H1 (cell line): ENCODE measurements around the gene TLK1. TPM values are rescaled to one million over a fixed set of nuclear protein-coding genes. Genes with fewer than 3 reads are reported as not detected.

Experiments used
- CTCF ChIA-PET: fragments of 300-600 bp; sonication (Branson Sonifier 250); formaldehyde crosslinking; loops from one replicate; lab custom pipeline; 2021; ENCODE audit not compliant: partially characterized antibody; lab: Charles Lee
- POLR2A ChIA-PET: fragments of 300-600 bp; sonication (Branson Sonifier 250); formaldehyde crosslinking; loops from one replicate; lab custom pipeline; 2021; ENCODE audit warnings: inconsistent platforms; ENCODE audit not compliant: partially characterized antibody; lab: Charles Lee
- DNase-seq, 2 experiments: peaks; one replicate each; pipeline versions ENCODE4 v3.0.0 to v3.0.0-alpha.2; 2010 to 2022; ENCODE audit warnings: low spot score in 2 of 2, low read depth in 1 of 2, mixed read lengths in 1 of 2
- FAIRE-seq: peaks from 2 replicates; lab custom pipeline; 2011; peaks lifted over from hg19 to GRCh38; lab: Jason Lieb, UNC
- H2AFZ ChIP-seq: 2 replicates; pipeline ENCODE4 v1.8.1; 2012; ENCODE audit warnings: low read length, inconsistent platforms
- H2AK5ac ChIP-seq: 2 replicates; pipeline ENCODE4 v1.6.1; 2013; ENCODE audit warnings: low read depth, low read length
- H2BK120ac ChIP-seq: replicated peaks from 2 replicates; pipeline ENCODE3; 2013; ENCODE audit warnings: low read depth, low read length, inconsistent platforms
- H2BK12ac ChIP-seq: 2 replicates; pipeline ENCODE4 v1.6.1; 2013; ENCODE audit warnings: low read depth, low read length
- H2BK15ac ChIP-seq: 2 replicates; pipeline ENCODE4 v1.6.1; 2013; ENCODE audit warnings: low read length
- H2BK20ac ChIP-seq: 2 replicates; pipeline ENCODE4 v1.6.1; 2013; ENCODE audit warnings: low read length
- H2BK5ac ChIP-seq: 2 replicates; pipeline ENCODE4 v1.6.1; 2013; ENCODE audit warnings: low read depth, low read length
- H3K14ac ChIP-seq: 2 replicates; pipeline ENCODE4 v1.6.1; 2013; ENCODE audit warnings: inconsistent platforms; ENCODE audit not compliant: insufficient read length
- H3K18ac ChIP-seq: 2 replicates; pipeline ENCODE4 v1.6.1; 2013; ENCODE audit warnings: low read length; ENCODE audit errors: extremely low read depth
- H3K23ac ChIP-seq: 2 replicates; pipeline ENCODE4 v1.6.1; 2013; ENCODE audit warnings: inconsistent platforms; ENCODE audit not compliant: insufficient read length
- H3K23me2 ChIP-seq: 2 replicates; pipeline ENCODE4 v1.6.1; 2013; ENCODE audit warnings: low read depth, low read length
- H3K27ac ChIP-seq: 2 replicates; pipeline ENCODE4 v1.6.1; 2011; ENCODE audit warnings: low read depth, low read length, inconsistent platforms
- H3K27me3 ChIP-seq, 4 experiments: replicated peaks in 1 of 4; 1 replicate in 1 of 4; 2 replicates in 3 of 4; pipeline versions ENCODE4 v1.6.1 to v1.8.1; 2011 to 2013; ENCODE audit warnings: low read length in 3 of 4, mild to moderate bottlenecking in 3 of 4, inconsistent platforms in 2 of 4, mixed read lengths in 2 of 4, moderate library complexity in 1 of 4; ENCODE audit not compliant: control insufficient read depth in 3 of 4, insufficient read depth in 3 of 4; ENCODE audit errors: extremely low read depth in 1 of 4
- H3K36me3 ChIP-seq, 4 experiments: 2 replicates each; pipeline versions ENCODE4 v1.6.1 to v1.8.1; 2011 to 2013; ENCODE audit warnings: mild to moderate bottlenecking in 4 of 4, low read length in 3 of 4, moderate library complexity in 2 of 4, control low read depth in 1 of 4, inconsistent platforms in 1 of 4; ENCODE audit not compliant: insufficient read depth in 4 of 4, control insufficient read depth in 2 of 4
- H3K4ac ChIP-seq: replicated peaks from 2 replicates; pipeline ENCODE3; 2013; ENCODE audit warnings: low read length, low read depth, mixed read lengths, inconsistent platforms; ENCODE audit not compliant: insufficient read length
- H3K4me1 ChIP-seq, 4 experiments: replicated peaks in 1 of 4; 1 replicate in 1 of 4; 2 replicates in 3 of 4; pipeline versions ENCODE4 v1.6.1 to v1.8.1; 2011 to 2013; ENCODE audit warnings: low read length in 3 of 4, inconsistent platforms in 2 of 4, mixed read lengths in 1 of 4; ENCODE audit not compliant: insufficient read depth in 4 of 4, control insufficient read depth in 3 of 4
- H3K4me2 ChIP-seq, 2 experiments: 2 replicates each; pipeline versions ENCODE4 v1.6.1 to v1.8.1; 2011 to 2013; ENCODE audit warnings: low read depth in 2 of 2, low read length in 2 of 2, control low read depth in 1 of 2, inconsistent platforms in 1 of 2, mild to moderate bottlenecking in 1 of 2; ENCODE audit not compliant: insufficient read depth in 1 of 2
- H3K4me3 ChIP-seq, 4 experiments: fragments of 200-600, 300-600 bp in 1 of 4; sonication (generic), shearing (Covaris generic), sonication (Bioruptor Twin) in 1 of 4; 2 replicates each; pipeline versions ENCODE4 v1.5.1 to v1.8.1; 2011 to 2016; ENCODE audit warnings: low read length in 4 of 4, low read depth in 3 of 4, control low read depth in 2 of 4, inconsistent platforms in 2 of 4, mild to moderate bottlenecking in 2 of 4, mixed read lengths in 1 of 4, moderate library complexity in 1 of 4; ENCODE audit not compliant: insufficient read depth in 2 of 4; ENCODE audit errors: extremely low read depth in 1 of 4
- H3K56ac ChIP-seq: replicated peaks from 2 replicates; pipeline ENCODE3; 2013; ENCODE audit warnings: low read depth, mild to moderate bottlenecking, mixed read lengths, low read length, inconsistent platforms; ENCODE audit not compliant: insufficient read length
- H3K79me1 ChIP-seq: 2 replicates; pipeline ENCODE4 v1.6.1; 2013; ENCODE audit warnings: low read depth, low read length, control low read depth
- H3K79me2 ChIP-seq, 2 experiments: 2 replicates each; pipeline versions ENCODE4 v1.6.1 to v1.8.1; 2012 to 2013; ENCODE audit warnings: low read length in 2 of 2, mild to moderate bottlenecking in 2 of 2, inconsistent platforms in 1 of 2; ENCODE audit not compliant: insufficient read depth in 2 of 2, control insufficient read depth in 1 of 2
- H3K9ac ChIP-seq, 4 experiments: replicated peaks in 1 of 4; 1 replicate in 1 of 4; 2 replicates in 3 of 4; pipeline versions ENCODE4 v1.6.1 to v1.8.1; 2011 to 2013; ENCODE audit warnings: low read depth in 3 of 4, low read length in 3 of 4, control low read depth in 2 of 4, mild to moderate bottlenecking in 2 of 4, moderate library complexity in 2 of 4, inconsistent platforms in 1 of 4; ENCODE audit errors: extremely low read depth in 1 of 4
- H3K9me3 ChIP-seq, 2 experiments: 2 replicates each; pipeline versions ENCODE4 v1.6.1 to v1.8.1; 2012 to 2013; ENCODE audit warnings: mild to moderate bottlenecking in 2 of 2, moderate library complexity in 2 of 2, control low read depth in 1 of 2, inconsistent platforms in 1 of 2, low read depth in 1 of 2, low read length in 1 of 2, mixed read lengths in 1 of 2; ENCODE audit not compliant: insufficient read depth in 2 of 2
- H4K20me1 ChIP-seq, 2 experiments: replicated peaks in 1 of 2; 2 replicates each; pipeline versions ENCODE3 to v1.8.1; 2011 to 2013; ENCODE audit warnings: inconsistent platforms in 2 of 2, low read length in 2 of 2, mild to moderate bottlenecking in 1 of 2; ENCODE audit not compliant: insufficient read depth in 2 of 2, control insufficient read depth in 1 of 2
- H4K5ac ChIP-seq: 2 replicates; pipeline ENCODE4 v1.6.1; 2013; ENCODE audit warnings: low read length, low read depth, mixed read lengths, inconsistent platforms; ENCODE audit not compliant: insufficient read length
- H4K8ac ChIP-seq: 2 replicates; pipeline ENCODE4 v1.8.0; 2013; ENCODE audit warnings: mild to moderate bottlenecking, moderate library complexity, low read length, inconsistent platforms; ENCODE audit not compliant: insufficient read depth; ENCODE audit errors: extremely low read depth
- H4K91ac ChIP-seq: replicated peaks from 2 replicates; pipeline ENCODE3; 2013; ENCODE audit warnings: low read length, mixed read lengths, inconsistent platforms; ENCODE audit not compliant: insufficient read length
- CREB1 ChIP-seq: IDR thresholded peaks from 2 replicates; pipeline ENCODE4 v1.6.1; 2012; ENCODE audit warnings: inconsistent platforms
- TEAD4 ChIP-seq: IDR thresholded peaks from 2 replicates; pipeline ENCODE4 v1.6.1; 2012; ENCODE audit warnings: low read depth, low read length, inconsistent platforms, mixed read lengths
- WGBS, 2 experiments: shearing (Covaris generic) in 1 of 2; methylation state at CpG; one replicate each; pipeline versions ENCODE4 v1.1.6 to v1.1.7; 2013 to 2015; ENCODE audit warnings: low lambda C conversion rate in 2 of 2, mixed read lengths in 2 of 2, inconsistent platforms in 1 of 2, low coverage in 1 of 2, missing lambda C conversion rate in 1 of 2; ENCODE audit not compliant: insufficient replicate concordance in 2 of 2, insufficient coverage in 1 of 2, insufficient read length in 1 of 2; ENCODE audit errors: extremely low coverage in 1 of 2, missing lambda C conversion rate in 1 of 2; 5-methylcytosine and 5-hydroxymethylcytosine counted together
- polyA plus RNA-seq, 7 experiments: library from polyadenylated mRNA; depleted of rRNA in 3 of 7; stranded (reverse) in 5 of 7; unstranded in 2 of 7; fragments of >200 nt in 5 of 7; fragments of 200-250 nt in 2 of 7; gene quantifications; 1 replicate in 5 of 7; 2 replicates in 1 of 7; 4 replicates in 1 of 7; pipeline versions ENCODE4 v1.2.1 to v1.2.3, GENCODE V29; 2011 to 2013; ENCODE audit warnings: missing spikeins in 2 of 7, mixed read lengths in 2 of 7
- total RNA-seq: library from RNA; stranded (reverse); fragmentation: NEBNext Ultra II Directional; extraction: Animal tissue kit (Norgen Biotek cat#: 25700); gene quantifications from 2 replicates; pipeline ENCODE4 v1.2.1, GENCODE V29; 2021
- TF ChIP-seq, protein P1 (sequence below): IDR thresholded peaks from 2 replicates; pipeline ENCODE4 v1.6.1; 2012; ENCODE audit warnings: inconsistent platforms

TLK1 gene
- total and polyA plus RNA-seq, 2 of the 8 experiments (the other 6 are each of a cell fraction or from before 2014, with no cell fraction given): 11.2 to 102 TPM

DNA sequence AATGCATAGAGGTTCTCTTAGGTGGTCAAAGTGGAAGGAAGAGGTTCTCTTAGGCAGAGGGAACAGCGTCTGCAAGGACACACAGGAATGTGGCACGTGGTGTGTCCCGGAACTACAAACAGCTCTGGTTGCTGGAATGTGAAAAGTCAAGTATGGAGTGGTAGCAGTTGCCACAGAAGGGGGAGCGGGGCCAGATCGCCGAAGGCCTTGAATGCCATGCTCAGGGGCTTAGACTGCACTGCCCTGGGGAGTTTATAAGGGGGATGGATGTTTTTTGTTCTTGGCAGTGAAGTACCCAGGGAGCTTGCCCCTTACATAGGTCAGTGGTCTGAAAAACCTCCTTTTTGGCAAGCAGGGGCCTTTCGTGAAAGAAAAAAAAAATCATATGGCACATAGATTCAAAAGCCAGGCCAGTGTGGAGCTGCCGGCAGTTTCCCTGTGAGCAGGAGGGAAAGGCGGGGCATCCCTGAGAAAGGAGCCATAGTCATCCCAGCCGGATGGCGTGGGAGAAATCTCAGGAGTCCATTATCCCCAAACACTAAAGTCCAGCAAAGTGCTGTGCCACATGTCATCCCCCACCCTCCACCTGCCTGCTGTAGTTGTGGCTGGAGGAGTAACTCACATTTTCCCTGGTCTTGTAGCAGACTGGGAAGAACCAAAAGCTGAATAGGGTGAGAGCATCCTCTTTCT, 186.2 kb downstream of the TLK1 start:
- no peaks in the 10 kb centered on the region; the same call in 1 of the 2 replicates for H3K23me2 ChIP-seq
- H3K79me2 ChIP-seq: no peaks in the 10 kb centered on the region
- no peak overlapping the region for H3K14ac ChIP-seq
- no peak overlapping the region for H2AFZ ChIP-seq
- no peaks in the 10 kb centered on the region for H3K36me3 ChIP-seq
- TF ChIP-seq, protein P1, sequence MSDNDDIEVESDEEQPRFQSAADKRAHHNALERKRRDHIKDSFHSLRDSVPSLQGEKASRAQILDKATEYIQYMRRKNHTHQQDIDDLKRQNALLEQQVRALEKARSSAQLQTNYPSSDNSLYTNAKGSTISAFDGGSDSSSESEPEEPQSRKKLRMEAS: peak; percentile 43; the same call in 1 of the 2 replicates
- TF ChIP-seq TEAD4 (peak; percentile 84), CREB1 (no peak)
- no peak overlapping the region for H3K23ac ChIP-seq
- 0 out of 2 replicates have a peak overlapping the region, but pooled peaks have one; percentile 61 for H2AK5ac ChIP-seq
- H3K4me1 ChIP-seq: peaks cover 0 to 10% (median 3%) of the 10 kb centered on the region in 4 experiments; a peak in 6 of 7 replicates
- H3K4me3 ChIP-seq: peak overlapping the region in 1 of 4 experiments; percentile 58; a peak in 2 of 8 replicates
- ChIA-PET CTCF (interaction anchor here (0.9 to 6.0 kb wide), 5 partner anchors 13 to 474 kb away, joined by 3 to 49 read pairs (median 4); no protein-coding TSS in a partner anchor), POLR2A (interaction anchor here (0.9 to 4.5 kb wide), 6 partner anchors 11 to 459 kb away, joined by 3 to 18 read pairs (median 4); partner anchors contain the start of genes DCAF17 and METTL8)
- no peak overlapping the region for H2BK15ac ChIP-seq
- H3K56ac ChIP-seq: no peak overlapping the region
- no peak overlapping the region for H3K9ac ChIP-seq
- no peak for FAIRE-seq
- 85% methylated on average over 11 of the region's 11 CpGs; no CpG with 5 or more reads in 1 of the 2 experiments for WGBS, 2 experiments
- H3K18ac ChIP-seq: no peak overlapping the region
- peak overlapping the region in 1 of 2 experiments; percentile 34; a peak in 2 of 4 replicates for H3K4me2 ChIP-seq
- DNase-seq: no peak
- H2BK120ac ChIP-seq: no peak overlapping the region
- no peaks in the 10 kb centered on the region for H4K20me1 ChIP-seq
- no peaks in the 10 kb centered on the region for H3K79me1 ChIP-seq
- H4K5ac ChIP-seq: no peak overlapping the region
- no peaks in the 10 kb centered on the region for H3K9me3 ChIP-seq
- H3K27me3 ChIP-seq: no peaks in the 10 kb centered on the region
- no peak overlapping the region for H2BK5ac ChIP-seq
- peak overlapping the region; percentile 10 for H4K91ac ChIP-seq
- H4K8ac ChIP-seq: no peak overlapping the region
- no peak overlapping the region for H3K27ac ChIP-seq
- peak overlapping the region; percentile 70 for H3K4ac ChIP-seq
- H2BK20ac ChIP-seq: peak overlapping the region; percentile 8; the same call in 1 of the 2 replicates
- peak overlapping the region; percentile 71; the same call in 1 of the 2 replicates for H2BK12ac ChIP-seq
